Measurements from ENCODE around the gene IFNG.
"Not testable (repeated sequence)": the region's sequence is repeated elsewhere in the genome, so short reads cannot be mapped to it uniquely, and the experiment has no call there.

Gene IFNG

DNA sequence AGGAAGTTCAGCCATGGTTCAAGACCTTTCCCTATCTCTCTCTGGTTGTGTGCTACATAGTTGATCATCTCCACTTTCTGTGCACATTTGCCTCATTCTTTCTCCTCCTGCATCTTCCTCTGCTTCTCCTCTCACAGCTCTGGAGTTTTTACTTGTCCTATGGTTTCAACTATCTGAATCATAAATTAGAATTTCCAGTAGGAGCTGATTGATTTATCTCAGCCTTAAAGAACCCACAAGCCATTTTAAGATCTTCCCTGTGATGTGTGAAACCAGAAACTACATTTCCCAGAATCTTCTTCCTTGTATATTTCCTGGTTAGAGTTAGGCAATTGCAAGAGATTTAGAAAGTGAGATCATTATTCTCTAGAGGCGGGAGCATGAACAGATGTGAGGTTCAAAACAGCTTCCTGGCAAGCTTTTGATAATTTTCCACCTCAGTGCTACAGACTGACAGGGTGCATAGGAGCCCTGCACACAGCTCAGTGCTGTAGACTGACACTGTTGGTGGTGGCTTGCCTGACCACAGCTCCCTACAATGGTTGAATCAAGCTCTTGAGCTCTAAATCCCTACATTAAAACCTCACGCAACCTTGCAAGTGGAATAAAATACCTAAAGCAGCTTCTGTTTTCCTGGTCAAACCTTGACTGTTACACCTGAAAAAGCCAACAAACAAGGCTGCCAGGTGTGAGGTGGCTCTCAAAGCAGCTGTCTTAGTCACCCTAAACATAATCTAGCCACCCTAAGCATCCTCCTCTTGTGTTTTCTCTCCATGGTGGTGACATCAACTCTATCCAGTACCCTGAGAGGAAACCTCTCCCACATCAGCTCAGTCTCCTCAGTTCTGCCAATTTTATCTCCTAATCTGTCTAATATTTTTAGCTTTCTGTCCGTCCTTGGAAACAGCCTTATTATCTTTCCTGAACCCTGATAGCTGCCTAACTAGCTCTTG lies 21.5 kb upstream of the IFNG start:
- no peaks in the 10 kb centered on the region for H3K27me3 ChIP-seq (ENCODE audit: control insufficient read depth, insufficient read depth, low read length)
- no CpG with 5 or more reads among the region's 3 CpGs for WGBS (ENCODE audit: insufficient coverage, insufficient read length)
- no peaks in the 10 kb centered on the region for H3K4me1 ChIP-seq (ENCODE audit: control insufficient read depth, insufficient read depth, low read length)
- DNase-seq (ENCODE audit: low read depth, low spot score) = no peak
- H3K4me3 ChIP-seq (ENCODE audit: low read length) = no peak overlapping the region
- no peaks in the 10 kb centered on the region for H3K9me3 ChIP-seq (ENCODE audit: control insufficient read depth, insufficient read depth, low read length)
- H3K36me3 ChIP-seq (ENCODE audit: control insufficient read depth, insufficient read depth, low read length) = no peaks in the 10 kb centered on the region
- no peak overlapping the region for H3K27ac ChIP-seq (ENCODE audit: low read length)

DNA sequence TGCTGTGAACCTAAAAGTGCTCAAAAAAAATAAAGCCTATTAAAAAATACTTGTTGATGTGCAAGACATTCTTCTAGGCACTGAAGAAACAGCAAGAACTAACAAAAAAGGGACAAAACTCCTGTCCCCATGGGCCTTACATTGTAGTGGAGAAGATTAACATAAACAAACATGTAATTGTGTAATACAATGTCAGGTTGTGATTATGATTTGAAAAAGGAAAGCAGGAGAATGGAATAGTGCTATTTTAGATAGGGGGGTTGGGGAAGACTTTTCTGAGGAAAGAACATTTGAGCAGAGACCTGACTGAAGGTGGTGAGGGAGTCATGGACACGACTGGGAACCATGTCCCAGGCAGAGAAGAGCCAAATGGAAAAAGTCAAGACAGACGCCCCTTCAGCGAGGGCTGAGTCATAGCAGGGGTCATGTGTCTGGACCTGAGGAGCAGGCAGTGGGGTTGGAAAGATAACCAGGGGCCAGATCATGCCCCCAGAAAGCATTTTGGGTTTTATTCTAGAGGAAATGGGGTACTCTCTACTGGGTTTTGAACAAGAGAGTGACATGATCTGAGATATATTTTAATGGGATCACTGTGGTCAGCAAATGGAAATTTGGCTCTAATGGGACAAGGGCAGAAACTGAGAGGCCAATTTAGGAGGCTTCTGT lies 19.4 kb upstream of the IFNG start:
- H3K27ac ChIP-seq (ENCODE audit: low read length) = no peak overlapping the region

DNA sequence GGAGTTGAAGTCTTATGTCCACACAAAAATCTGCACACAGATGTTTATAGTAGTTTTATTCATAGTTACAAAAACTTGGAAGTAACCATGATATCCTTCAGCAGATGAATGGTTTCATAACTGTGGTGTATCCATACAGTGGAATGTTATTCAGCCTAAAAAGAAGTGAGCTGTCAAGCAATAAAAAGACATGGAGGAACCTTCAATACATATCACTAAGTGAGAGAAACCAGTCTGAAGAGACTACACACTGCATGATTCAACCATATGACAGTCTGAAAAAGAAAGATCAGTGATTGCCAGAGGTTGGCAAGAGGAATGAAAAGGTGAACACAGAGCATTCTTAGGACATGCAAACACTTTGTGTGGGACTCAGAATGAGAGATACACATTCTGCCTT lies 18.6 kb upstream of the IFNG start:
- Histone ChIP-seq H3K4me3 (ENCODE audit: low read length) (no peak overlapping the region), H3K9me3 (ENCODE audit: control insufficient read depth, insufficient read depth, low read length) (no peaks in the 10 kb centered on the region), H3K27ac (ENCODE audit: low read length) (no peak overlapping the region), H3K36me3 (ENCODE audit: control insufficient read depth, insufficient read depth, low read length) (no peaks in the 10 kb centered on the region), H3K27me3 (ENCODE audit: control insufficient read depth, insufficient read depth, low read length) (no peaks in the 10 kb centered on the region), H3K4me1 (ENCODE audit: control insufficient read depth, insufficient read depth, low read length) (no peaks in the 10 kb centered on the region)
- no peak for DNase-seq (ENCODE audit: low read depth, low spot score)

More for the DNA sequence above, 19.4 kb upstream of the IFNG start:
- H3K9me3 ChIP-seq (ENCODE audit: control insufficient read depth, insufficient read depth, low read length) = no peaks in the 10 kb centered on the region
- no peak for DNase-seq (ENCODE audit: low read depth, low spot score)
- H3K4me3 ChIP-seq (ENCODE audit: low read length) = no peak overlapping the region
- H3K4me1 ChIP-seq (ENCODE audit: control insufficient read depth, insufficient read depth, low read length) = no peaks in the 10 kb centered on the region
- no peaks in the 10 kb centered on the region for H3K27me3 ChIP-seq (ENCODE audit: control insufficient read depth, insufficient read depth, low read length)
- no CpG with 5 or more reads among the region's 3 CpGs for WGBS (ENCODE audit: insufficient coverage, insufficient read length)
- no peaks in the 10 kb centered on the region for H3K36me3 ChIP-seq (ENCODE audit: control insufficient read depth, insufficient read depth, low read length)

DNA sequence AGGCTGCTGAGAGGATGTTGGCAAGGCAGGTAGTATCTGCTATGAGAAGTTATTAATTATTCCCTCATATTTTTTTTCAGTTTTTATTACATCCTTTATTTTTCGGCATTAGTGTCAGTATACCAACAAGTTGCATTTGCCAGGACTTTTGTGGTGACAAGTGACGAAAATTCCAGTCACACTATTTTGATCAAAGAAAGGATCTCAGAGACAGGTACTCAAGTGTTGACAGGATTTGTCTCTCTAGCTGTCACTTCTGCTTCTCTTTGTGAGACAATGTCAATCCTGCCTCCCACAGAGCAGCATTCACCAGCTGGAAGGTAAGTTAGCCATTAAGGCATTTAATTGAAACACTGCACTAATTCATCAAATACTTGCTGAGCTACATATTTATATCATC lies 18.0 kb upstream of the IFNG start:
- Histone ChIP-seq H3K9me3 (ENCODE audit: control insufficient read depth, insufficient read depth, low read length) (no peaks in the 10 kb centered on the region), H3K4me3 (ENCODE audit: low read length) (no peak overlapping the region), H3K27me3 (ENCODE audit: control insufficient read depth, insufficient read depth, low read length) (no peaks in the 10 kb centered on the region), H3K36me3 (ENCODE audit: control insufficient read depth, insufficient read depth, low read length) (no peaks in the 10 kb centered on the region), H3K4me1 (ENCODE audit: control insufficient read depth, insufficient read depth, low read length) (no peaks in the 10 kb centered on the region), H3K27ac (ENCODE audit: low read length) (no peak overlapping the region)
- no peak for DNase-seq (ENCODE audit: low read depth, low spot score)
- no CpG with 5 or more reads among the region's 2 CpGs for WGBS (ENCODE audit: insufficient coverage, insufficient read length)

DNA sequence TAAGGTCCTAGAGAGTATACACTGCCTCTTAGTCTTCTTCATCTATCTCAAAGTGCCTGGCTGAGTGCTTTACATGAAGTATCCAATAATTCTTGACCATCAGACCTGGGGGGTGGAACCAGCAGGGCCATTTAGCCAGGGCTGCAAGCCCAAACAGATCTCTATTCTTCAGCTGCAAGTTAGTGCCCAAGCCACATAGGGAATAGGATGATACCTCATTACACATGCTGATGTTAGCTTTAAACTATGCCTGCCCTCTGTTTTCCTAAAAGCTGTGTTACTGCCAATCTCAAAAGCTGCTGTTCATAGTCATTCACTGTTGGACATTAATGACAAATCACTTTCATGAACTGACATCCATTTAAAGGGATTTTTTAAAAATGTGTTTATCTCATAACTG lies 16.7 kb upstream of the IFNG start:
- H3K36me3 ChIP-seq (ENCODE audit: control insufficient read depth, insufficient read depth, low read length) = no peaks in the 10 kb centered on the region
- H3K4me3 ChIP-seq (ENCODE audit: low read length) = no peak overlapping the region
- no peak overlapping the region for H3K27ac ChIP-seq (ENCODE audit: low read length)
- no peaks in the 10 kb centered on the region for H3K4me1 ChIP-seq (ENCODE audit: control insufficient read depth, insufficient read depth, low read length)
- no peaks in the 10 kb centered on the region for H3K9me3 ChIP-seq (ENCODE audit: control insufficient read depth, insufficient read depth, low read length)
- H3K27me3 ChIP-seq (ENCODE audit: control insufficient read depth, insufficient read depth, low read length) = no peaks in the 10 kb centered on the region
- DNase-seq (ENCODE audit: low read depth, low spot score) = no peak

DNA sequence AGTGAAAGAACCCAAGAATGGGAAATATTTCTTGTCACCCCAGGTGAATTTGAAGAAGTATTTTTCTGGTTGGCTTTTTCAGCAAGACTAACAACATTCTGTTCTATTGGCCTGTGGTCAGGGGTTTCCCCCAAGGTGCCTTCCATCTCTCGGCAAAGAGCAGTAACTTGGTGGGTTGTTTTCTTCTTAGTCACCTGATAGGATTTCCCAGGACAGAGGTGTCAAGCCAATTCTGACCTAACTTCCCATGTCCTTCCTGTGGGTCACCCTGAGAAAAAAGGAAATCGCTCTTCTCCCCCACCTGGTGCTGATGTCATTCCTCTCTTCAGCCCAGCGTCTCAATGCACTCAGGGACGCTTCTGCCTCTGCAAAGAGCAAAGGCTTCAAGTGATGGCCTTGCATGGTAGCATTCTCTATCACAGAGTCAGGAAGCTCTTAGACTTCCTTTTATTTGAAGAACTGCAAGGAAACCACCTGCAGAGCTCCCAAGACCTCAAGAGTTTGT lies 16.1 kb upstream of the IFNG start:
- no peaks in the 10 kb centered on the region for H3K27me3 ChIP-seq (ENCODE audit: control insufficient read depth, insufficient read depth, low read length)
- DNase-seq (ENCODE audit: low read depth, low spot score) = no peak
- H3K9me3 ChIP-seq (ENCODE audit: control insufficient read depth, insufficient read depth, low read length) = no peaks in the 10 kb centered on the region
- H3K36me3 ChIP-seq (ENCODE audit: control insufficient read depth, insufficient read depth, low read length) = no peaks in the 10 kb centered on the region
- H3K4me3 ChIP-seq (ENCODE audit: low read length) = no peak overlapping the region
- H3K4me1 ChIP-seq (ENCODE audit: control insufficient read depth, insufficient read depth, low read length) = no peaks in the 10 kb centered on the region
- no CpG with 5 or more reads among the region's 4 CpGs for WGBS (ENCODE audit: insufficient coverage, insufficient read length)
- H3K27ac ChIP-seq (ENCODE audit: low read length) = no peak overlapping the region

DNA sequence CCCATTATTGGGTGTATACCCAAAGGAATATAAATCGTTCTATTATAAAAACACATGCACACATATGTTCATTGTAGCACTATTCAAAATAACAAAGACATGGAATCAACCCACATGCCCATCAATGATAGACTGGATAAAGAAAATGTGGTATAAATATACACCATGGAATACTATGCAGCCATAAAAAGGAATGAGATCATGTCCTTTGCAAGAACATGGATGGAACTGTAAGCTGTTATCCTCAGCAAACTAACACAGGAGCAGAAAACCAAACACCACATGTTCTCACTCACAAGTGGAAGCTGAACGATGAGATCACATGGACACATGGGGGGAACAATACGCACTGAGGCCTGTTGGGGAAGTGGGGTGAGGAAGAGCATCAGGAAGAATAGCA lies 15.2 kb upstream of the IFNG start:
- no CpG with 5 or more reads among the region's 3 CpGs for WGBS (ENCODE audit: insufficient coverage, insufficient read length)
- not testable (repeated sequence) for H3K36me3 ChIP-seq (ENCODE audit: control insufficient read depth, insufficient read depth, low read length); H3K27ac ChIP-seq (ENCODE audit: low read length)

DNA sequence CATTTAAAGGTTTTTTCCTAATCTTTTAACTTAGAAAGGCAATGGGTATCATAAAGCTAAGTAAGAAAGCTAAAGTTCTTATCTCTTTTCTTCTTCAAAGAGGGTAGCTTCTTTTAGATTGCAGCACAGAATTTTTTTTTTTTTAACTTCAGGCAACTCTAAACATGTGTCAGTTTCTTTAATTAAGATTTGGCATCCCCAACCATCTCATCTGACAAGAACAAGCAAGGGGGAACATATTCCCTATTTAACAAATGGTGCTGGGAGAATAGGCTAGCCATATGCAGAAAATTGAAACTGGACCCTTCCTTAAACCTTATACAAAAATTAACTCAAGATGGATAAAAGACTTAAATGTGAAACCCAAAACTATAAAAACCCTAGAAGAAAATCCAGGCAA lies 14.3 kb upstream of the IFNG start:
- Histone ChIP-seq H3K36me3 (ENCODE audit: control insufficient read depth, insufficient read depth, low read length) (no peaks in the 10 kb centered on the region), H3K27ac (ENCODE audit: low read length) (no peak overlapping the region), H3K4me1 (ENCODE audit: control insufficient read depth, insufficient read depth, low read length) (no peaks in the 10 kb centered on the region), H3K9me3 (ENCODE audit: control insufficient read depth, insufficient read depth, low read length) (no peaks in the 10 kb centered on the region), H3K27me3 (ENCODE audit: control insufficient read depth, insufficient read depth, low read length) (no peaks in the 10 kb centered on the region), H3K4me3 (ENCODE audit: low read length) (no peak overlapping the region)
- DNase-seq (ENCODE audit: low read depth, low spot score) = no peak

More for the DNA sequence above, 15.2 kb upstream of the IFNG start:
- not testable (repeated sequence) for DNase-seq (ENCODE audit: low read depth, low spot score); H3K4me3 ChIP-seq (ENCODE audit: low read length); H3K27me3 ChIP-seq (ENCODE audit: control insufficient read depth, insufficient read depth, low read length); H3K4me1 ChIP-seq (ENCODE audit: control insufficient read depth, insufficient read depth, low read length); H3K9me3 ChIP-seq (ENCODE audit: control insufficient read depth, insufficient read depth, low read length)

DNA sequence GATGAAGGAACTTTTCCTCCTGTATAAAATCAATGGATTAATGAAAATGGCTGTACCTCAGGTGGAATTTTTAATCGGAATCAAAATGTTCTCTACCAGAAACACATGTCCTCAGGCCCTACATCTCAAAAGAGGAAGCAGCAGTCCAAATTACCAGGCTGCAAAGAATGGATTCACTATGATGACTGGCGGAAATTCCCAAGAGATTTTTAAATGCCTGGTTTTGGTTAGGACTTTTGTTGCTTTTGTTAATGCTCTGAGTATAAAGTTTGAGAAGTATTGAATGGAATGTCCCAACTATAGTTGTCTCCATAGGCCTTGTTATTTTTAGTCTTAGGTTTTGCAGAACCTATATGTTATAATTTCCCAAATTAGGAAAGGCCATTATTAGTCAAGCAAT lies 11.2 kb upstream of the IFNG start:
- Histone ChIP-seq H3K36me3 (ENCODE audit: control insufficient read depth, insufficient read depth, low read length) (no peaks in the 10 kb centered on the region), H3K9me3 (ENCODE audit: control insufficient read depth, insufficient read depth, low read length) (no peaks in the 10 kb centered on the region), H3K4me3 (ENCODE audit: low read length) (no peak overlapping the region), H3K27ac (ENCODE audit: low read length) (no peak overlapping the region), H3K27me3 (ENCODE audit: control insufficient read depth, insufficient read depth, low read length) (no peaks in the 10 kb centered on the region), H3K4me1 (ENCODE audit: control insufficient read depth, insufficient read depth, low read length) (no peaks in the 10 kb centered on the region)
- DNase-seq (ENCODE audit: low read depth, low spot score) = no peak
- no CpG with 5 or more reads among the region's 2 CpGs for WGBS (ENCODE audit: insufficient coverage, insufficient read length)

DNA sequence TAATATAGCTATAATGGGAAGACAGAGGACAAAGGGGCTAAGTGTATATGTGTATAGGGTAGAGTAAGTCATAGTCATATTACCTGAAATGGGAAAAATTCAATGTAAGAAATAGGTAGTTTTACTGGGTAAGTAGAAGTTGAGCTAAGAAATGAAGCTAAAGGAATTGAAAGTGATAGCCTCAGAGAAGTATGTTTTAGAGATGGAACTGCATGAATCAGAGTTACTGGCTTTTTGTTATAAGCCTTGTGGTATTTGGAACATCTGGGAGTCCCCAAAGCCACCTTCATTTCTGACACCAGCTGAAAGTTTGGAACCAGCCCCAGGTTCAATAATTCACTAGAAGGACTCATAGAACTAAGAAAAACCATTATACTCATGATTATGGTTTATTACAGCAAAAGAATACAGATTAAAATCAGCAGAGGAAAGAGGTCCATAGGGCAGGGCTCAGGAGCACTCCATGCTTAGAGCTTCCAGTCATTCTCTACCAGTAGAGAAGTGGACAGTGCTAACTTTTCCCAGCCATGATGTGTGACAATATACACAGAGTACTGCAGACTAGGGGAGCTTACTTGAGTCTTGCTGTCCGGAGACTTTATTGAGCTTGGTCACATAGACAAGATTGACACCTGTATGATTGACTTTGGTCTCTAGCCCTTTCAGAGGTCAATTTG lies 9.8 kb upstream of the IFNG start:
- Histone ChIP-seq H3K9me3 (ENCODE audit: control insufficient read depth, insufficient read depth, low read length) (no peaks in the 10 kb centered on the region), H3K4me3 (ENCODE audit: low read length) (no peak overlapping the region), H3K27me3 (ENCODE audit: control insufficient read depth, insufficient read depth, low read length) (no peaks in the 10 kb centered on the region), H3K27ac (ENCODE audit: low read length) (no peak overlapping the region), H3K4me1 (ENCODE audit: control insufficient read depth, insufficient read depth, low read length) (no peaks in the 10 kb centered on the region), H3K36me3 (ENCODE audit: control insufficient read depth, insufficient read depth, low read length) (no peaks in the 10 kb centered on the region)
- DNase-seq (ENCODE audit: low read depth, low spot score) = no peak
- no CpG with 5 or more reads among the region's 1 CpG for WGBS (ENCODE audit: insufficient coverage, insufficient read length)

Measured in iPS DF 6.9 (cell line).